Gastroesophageal sphincter (tissue), 3 donors: ENCODE results near the gene BMAL1.

Experiments
- CTCF ChIP-seq, 4 experiments: fragments of 200-600 bp in 2 of 4; fragments of 450-650 bp in 2 of 4; sonication (generic) in 1 of 4; IDR thresholded peaks; one replicate each; pipeline ENCODE4 v1.5.1; 2017 to 2019; ENCODE audit warnings: antibody characterized with exemption in 4 of 4, mild to moderate bottlenecking in 2 of 4, moderate library complexity in 2 of 4
- POLR2A ChIP-seq, 2 donors: fragments of 450-650 bp; IDR thresholded peaks; one replicate each; pipeline ENCODE4 v1.6.1; 2017; ENCODE audit warnings: antibody characterized with exemption in 2 of 2, mild to moderate bottlenecking in 2 of 2, moderate library complexity in 1 of 2
- POLR2AphosphoS5 ChIP-seq: sonication (generic); formaldehyde crosslinking; IDR thresholded peaks from one replicate; pipeline ENCODE4 v1.6.1; 2017; ENCODE audit warnings: antibody characterized with exemption

DNA sequence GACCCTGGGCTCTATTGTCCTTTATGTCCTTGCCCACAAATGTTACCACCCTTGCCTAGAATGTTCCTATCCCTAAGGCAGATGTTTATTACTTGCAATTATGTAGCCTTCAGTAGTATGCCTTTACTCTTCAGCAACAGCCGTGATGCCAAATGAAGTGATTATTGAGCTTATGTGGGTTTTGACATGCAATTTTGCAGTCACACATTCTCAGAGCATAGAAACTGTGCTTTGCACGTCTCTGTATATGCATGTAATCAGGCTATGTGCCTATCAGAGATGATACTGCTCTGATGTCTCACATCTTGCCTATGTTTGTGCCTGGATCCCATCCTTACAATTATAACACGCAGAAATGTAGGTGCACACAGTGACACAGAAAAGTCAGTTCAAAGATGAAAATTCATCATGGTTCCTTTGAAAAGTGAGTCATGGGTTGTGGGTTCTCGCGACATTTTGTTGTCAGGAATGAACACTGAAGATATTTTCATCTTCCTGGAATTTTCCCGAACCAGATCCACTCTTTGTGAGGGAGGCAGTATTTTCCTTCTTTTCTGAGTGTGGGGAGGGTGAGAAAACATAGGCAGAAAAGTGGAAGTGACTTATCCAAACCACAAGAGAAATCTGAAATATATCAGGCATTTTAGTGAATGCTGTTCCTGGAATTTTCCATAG lies 81.1 kb downstream of the BMAL1 start:
- TF ChIP-seq POLR2A (IDR thresholded peaks at IDR 0.05) = no peak
- no peak for TF ChIP-seq CTCF (IDR thresholded peaks at IDR 0.05)
- TF ChIP-seq POLR2AphosphoS5 = no peak
